Right atrium auricular region (tissue), 2 donors: Measurements from ENCODE around the gene CYP26C1. TPM values are rescaled to one million over a fixed set of nuclear protein-coding genes. Genes with fewer than 3 reads are reported as not detected.

Source experiments
- DNase-seq: peaks from one replicate; pipeline ENCODE4 v3.0.0-alpha.2; 2019; ENCODE audit warnings: low spot score
- H3K27ac ChIP-seq, 2 donors: fragments of 200-600 bp; sonication (generic); 1 replicate in 1 of 2; 2 replicates in 1 of 2; pipeline ENCODE4 v1.5.1; 2016 to 2019
- H3K27me3 ChIP-seq, 2 donors: fragments of 200-600 bp; sonication (generic); one replicate each; pipeline versions ENCODE4 v1.5.1 to v1.6.0; 2017 to 2019
- H3K36me3 ChIP-seq: fragments of 200-600 bp; sonication (generic); one replicate; pipeline ENCODE4 v1.5.1; 2016
- H3K4me1 ChIP-seq, 2 donors: fragments of 200-600 bp; sonication (generic); one replicate each; pipeline versions ENCODE4 v1.5.1 to v1.6.0; 2017 to 2019
- H3K4me3 ChIP-seq, 2 donors: fragments of 200-600 bp; sonication (generic); 1 replicate in 1 of 2; 2 replicates in 1 of 2; pipeline ENCODE4 v1.5.1; 2017 to 2019; ENCODE audit warnings: mild to moderate bottlenecking in 1 of 2, moderate library complexity in 1 of 2
- H3K9me3 ChIP-seq, 2 donors: fragments of 200-600 bp; sonication (generic); one replicate each; pipeline ENCODE4 v1.5.1; 2019
- total RNA-seq, 2 donors: library from RNA; depleted of rRNA; stranded (reverse); fragments of >200 nt; gene quantifications; one replicate each; pipeline ENCODE4 v1.1.0, GENCODE V29; 2016
- TF ChIP-seq, protein P1 (sequence below), 2 donors: fragments of 200-600 bp; sonication (generic); IDR thresholded peaks; one replicate each; pipeline ENCODE4 v1.5.1; 2019; ENCODE audit warnings: antibody characterized with exemption in 2 of 2

The CYP26C1 gene
- total RNA-seq, 2 donors from 2014 or later: not detected

DNA sequence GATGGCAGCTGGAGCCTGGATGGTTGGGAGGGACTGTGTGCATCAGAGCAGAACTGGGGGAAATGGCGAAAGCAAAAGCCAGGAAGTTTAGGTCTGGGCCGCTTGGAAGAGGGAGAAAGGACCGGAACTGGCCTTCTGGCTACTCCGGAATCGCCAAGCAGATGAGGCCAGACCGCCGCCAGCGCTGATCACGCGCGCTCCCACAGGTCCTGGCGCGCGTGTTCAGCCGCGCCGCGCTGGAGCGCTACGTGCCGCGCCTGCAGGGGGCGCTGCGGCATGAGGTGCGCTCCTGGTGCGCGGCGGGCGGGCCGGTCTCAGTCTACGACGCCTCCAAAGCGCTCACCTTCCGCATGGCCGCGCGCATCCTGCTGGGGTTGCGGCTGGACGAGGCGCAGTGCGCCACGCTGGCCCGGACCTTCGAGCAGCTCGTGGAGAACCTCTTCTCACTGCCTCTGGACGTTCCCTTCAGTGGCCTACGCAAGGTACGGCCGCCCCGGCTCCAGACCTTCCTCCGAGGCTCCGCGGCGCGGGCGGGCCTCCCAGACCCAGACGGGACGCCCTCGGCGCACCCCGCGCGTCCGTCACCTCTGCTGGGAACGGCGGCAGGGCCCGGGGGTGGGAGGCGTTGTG lies 2.0 kb downstream of the CYP26C1 start:
- Histone ChIP-seq H3K36me3 (no peaks in the 10 kb centered on the region), H3K27me3 (peaks cover 9 to 30% of the 10 kb centered on the region in 2 donors), H3K4me3 (peak overlapping the region in 1 of 2 donors; percentile 34), H3K9me3 (no peaks in the 10 kb centered on the region), H3K4me1 (peaks cover 0 to 41% of the 10 kb centered on the region in 2 donors), H3K27ac (no peak overlapping the region)
- TF ChIP-seq, protein P1, sequence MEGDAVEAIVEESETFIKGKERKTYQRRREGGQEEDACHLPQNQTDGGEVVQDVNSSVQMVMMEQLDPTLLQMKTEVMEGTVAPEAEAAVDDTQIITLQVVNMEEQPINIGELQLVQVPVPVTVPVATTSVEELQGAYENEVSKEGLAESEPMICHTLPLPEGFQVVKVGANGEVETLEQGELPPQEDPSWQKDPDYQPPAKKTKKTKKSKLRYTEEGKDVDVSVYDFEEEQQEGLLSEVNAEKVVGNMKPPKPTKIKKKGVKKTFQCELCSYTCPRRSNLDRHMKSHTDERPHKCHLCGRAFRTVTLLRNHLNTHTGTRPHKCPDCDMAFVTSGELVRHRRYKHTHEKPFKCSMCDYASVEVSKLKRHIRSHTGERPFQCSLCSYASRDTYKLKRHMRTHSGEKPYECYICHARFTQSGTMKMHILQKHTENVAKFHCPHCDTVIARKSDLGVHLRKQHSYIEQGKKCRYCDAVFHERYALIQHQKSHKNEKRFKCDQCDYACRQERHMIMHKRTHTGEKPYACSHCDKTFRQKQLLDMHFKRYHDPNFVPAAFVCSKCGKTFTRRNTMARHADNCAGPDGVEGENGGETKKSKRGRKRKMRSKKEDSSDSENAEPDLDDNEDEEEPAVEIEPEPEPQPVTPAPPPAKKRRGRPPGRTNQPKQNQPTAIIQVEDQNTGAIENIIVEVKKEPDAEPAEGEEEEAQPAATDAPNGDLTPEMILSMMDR (IDR thresholded peaks at IDR 0.05): peak in 1 of 2 donors; percentile 63
- DNase-seq: peak; percentile 40

- no peaks in the 10 kb centered on the region for H3K9me3 ChIP-seq
- H3K36me3 ChIP-seq: no peaks in the 10 kb centered on the region
- no peak overlapping the region for H3K27ac ChIP-seq
- peaks cover 9 to 35% of the 10 kb centered on the region in 2 donors for H3K27me3 ChIP-seq
- TF ChIP-seq, protein P1 (IDR thresholded peaks at IDR 0.05): no peak
- H3K4me1 ChIP-seq: peaks cover 0 to 45% of the 10 kb centered on the region in 2 donors
- DNase-seq: peak; percentile 42
- peak overlapping the region in 1 of 2 donors; percentile 34 for H3K4me3 ChIP-seq
These were observed 2.8 kb downstream of the CYP26C1 start for GRCh38 chr10:93063144-93063976.

GRCh38 chr10:93063977-93064660 lies 3.5 kb downstream of the CYP26C1 start:
- TF ChIP-seq, protein P1 (IDR thresholded peaks at IDR 0.05): no peak
- H3K4me1 ChIP-seq: peaks cover 0 to 51% of the 10 kb centered on the region in 2 donors
- H3K27ac ChIP-seq: no peak overlapping the region
- H3K4me3 ChIP-seq: no peak overlapping the region
- peaks cover 9 to 40% of the 10 kb centered on the region in 2 donors for H3K27me3 ChIP-seq
- no peaks in the 10 kb centered on the region for H3K9me3 ChIP-seq
- DNase-seq: peak; percentile 34
- no peaks in the 10 kb centered on the region for H3K36me3 ChIP-seq

DNA sequence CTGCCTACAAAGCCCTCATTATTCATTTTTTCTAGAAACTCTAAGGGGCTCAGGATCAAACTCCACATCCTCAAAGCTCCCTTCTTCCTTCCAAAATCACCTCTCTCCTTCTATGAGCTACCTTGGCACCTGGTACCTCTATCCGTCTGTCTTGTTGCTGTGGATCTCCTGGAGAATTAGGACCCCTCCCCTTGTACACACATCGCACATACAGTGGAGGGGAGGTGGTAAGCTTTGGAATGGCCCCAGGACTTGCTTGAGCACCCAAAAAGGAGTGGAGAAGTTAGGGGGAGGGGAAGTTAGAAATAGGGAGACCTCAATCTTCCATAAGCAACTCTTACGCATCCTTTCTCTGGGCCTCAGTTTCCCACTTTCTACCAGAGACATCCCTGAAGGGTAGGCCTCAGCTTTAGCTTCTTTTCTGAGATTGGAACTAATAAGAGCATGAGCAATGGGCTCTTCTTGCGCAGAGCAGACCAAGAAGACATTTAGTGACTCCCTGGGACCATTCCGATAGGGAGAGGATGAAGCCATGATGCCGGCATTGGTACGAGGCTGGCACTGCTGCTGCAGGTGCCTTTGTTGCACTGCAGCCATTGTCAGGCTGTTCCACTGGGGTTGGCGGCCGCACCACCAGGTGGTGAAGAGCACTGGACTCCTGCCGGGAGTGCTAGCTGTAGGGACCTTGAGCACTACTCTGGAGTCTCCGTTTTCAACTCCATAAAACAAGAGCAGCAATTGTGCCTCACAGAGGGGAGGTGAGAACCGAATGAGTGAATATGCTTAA lies 4.5 kb downstream of the CYP26C1 start:
- DNase-seq: peak; percentile 5
- Histone ChIP-seq H3K36me3 (no peaks in the 10 kb centered on the region), H3K9me3 (no peaks in the 10 kb centered on the region), H3K4me1 (peaks cover 0 to 50% of the 10 kb centered on the region in 2 donors), H3K4me3 (no peak overlapping the region), H3K27ac (no peak overlapping the region), H3K27me3 (peaks cover 3 to 40% of the 10 kb centered on the region in 2 donors)
- TF ChIP-seq, protein P1 (IDR thresholded peaks at IDR 0.05): no peak
